Sciatic nerve (tissue), 2 donors: ENCODE measurements around the gene TLE6. TPM values are rescaled to one million over a fixed set of nuclear protein-coding genes. Genes with fewer than 3 reads are reported as not detected.
"Not testable (repeated sequence)": the region's sequence is repeated elsewhere in the genome, so short reads cannot be mapped to it uniquely, and the experiment has no call there.

Experiments used
- ATAC-seq: fragments of 200-7000 bp; cut with Tn5 transposase; one replicate; pipeline ENCODE4 v1.9.1; 2020; ENCODE audit warnings: mild to moderate bottlenecking, moderate library complexity
- DNase-seq: peaks from one replicate; pipeline ENCODE4 v3.0.0-alpha.2; 2020; ENCODE audit warnings: low spot score
- intact Hi-C: fragments of 100-400 bp; cut with DNase I; formaldehyde crosslinking; loops from one replicate; pipeline ENCODE4 v1.14.2; 2022
- total RNA-seq: library from RNA; stranded (reverse); fragmentation: NEBNext Ultra II Directional; extraction: Animal tissue kit (Norgen Biotek cat#: 25700); gene quantifications from one replicate; pipeline ENCODE4 v1.2.1, GENCODE V29; 2021
- donor health status: DM: no; HTN: no; CAD: no.
- donor health status: DM: no; HTN: no; CAD: no.

TLE6 gene
- total RNA-seq, 1 donor from 2014 or later, result 4.4 TPM

GRCh38 chr19:3036977-3037544 is 59.7 kb downstream of the TLE6 start:
- intact Hi-C loops, result loop anchor here (10.0 kb wide), 1 partner anchor 52 kb away; no protein-coding TSS in a partner anchor
- DNase-seq, ATAC-seq: not testable (repeated sequence)

DNA sequence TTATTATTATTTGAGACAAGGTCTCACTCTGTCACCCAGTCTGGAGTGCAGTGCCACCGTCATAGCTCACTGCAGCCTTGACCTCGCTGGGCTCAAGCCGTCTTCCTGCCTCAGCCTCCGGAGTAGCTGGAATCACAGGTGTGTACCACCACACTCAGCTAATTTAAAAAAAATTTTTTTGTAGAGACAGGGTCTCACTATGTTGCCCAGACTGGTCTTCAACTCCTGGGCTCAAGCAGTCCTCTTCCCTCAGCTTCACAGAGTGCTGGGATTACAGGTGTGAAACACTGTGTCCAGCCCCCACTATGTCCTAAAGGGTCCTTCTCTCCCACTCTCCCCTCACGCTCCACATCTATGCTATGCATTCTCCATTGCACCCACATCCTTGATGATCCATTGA is 60.9 kb downstream of the TLE6 start:
- intact Hi-C loops, result loop anchor here (10.0 kb wide), 1 partner anchor 53 kb away; no protein-coding TSS in a partner anchor
- no peak for DNase-seq
- no peak for ATAC-seq

DNA sequence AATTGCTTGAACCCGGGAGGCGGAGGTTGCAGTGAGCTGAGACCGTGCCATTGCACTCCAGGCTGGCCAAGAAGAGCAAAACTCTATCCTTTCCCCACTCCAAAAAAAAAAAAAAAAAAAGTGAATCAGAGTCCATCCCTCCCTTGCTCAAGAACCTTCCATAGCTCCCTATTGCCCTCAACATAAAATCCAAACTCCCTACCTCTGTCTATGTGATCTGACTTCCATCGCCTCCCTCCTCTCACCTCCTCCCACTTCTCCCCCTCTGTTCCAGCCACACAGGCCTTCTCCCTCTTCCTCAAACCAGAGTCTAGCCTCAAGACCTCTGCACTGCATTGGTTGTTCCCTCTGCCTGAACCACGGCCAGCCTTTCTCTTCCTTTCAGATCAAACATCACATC is 61.8 kb downstream of the TLE6 start:
- intact Hi-C loops, result loop anchor here (10.0 kb wide), 1 partner anchor 54 kb away; no protein-coding TSS in a partner anchor
- ATAC-seq (no peak), DNase-seq (no peak)

- DNase-seq (no peak), ATAC-seq (no peak)
- intact Hi-C loops, result loop anchor here (10.0 kb wide), 1 partner anchor 55 kb away; no protein-coding TSS in a partner anchor
These were observed 62.3 kb downstream of the TLE6 start for GRCh38 chr19:3039641-3040077.

DNA sequence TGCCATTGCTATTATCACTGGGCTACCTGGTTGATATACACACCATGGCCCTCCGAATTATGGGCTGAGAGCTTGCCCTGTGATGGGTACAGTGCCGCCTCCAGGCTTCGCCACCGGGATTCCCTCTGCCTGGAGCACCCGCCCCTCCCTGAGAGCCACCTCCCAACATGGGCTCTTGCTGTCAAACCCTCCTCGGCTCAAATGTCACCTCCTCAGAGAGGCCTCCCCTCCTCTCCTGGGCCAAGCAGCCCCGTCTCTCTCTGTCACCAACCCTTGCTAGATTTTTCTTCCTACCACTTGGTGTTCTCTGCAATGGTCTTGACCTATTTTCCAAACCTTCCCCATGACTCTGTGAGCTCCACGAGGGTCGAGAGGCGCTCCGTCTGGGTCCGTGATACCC is 64.0 kb downstream of the TLE6 start:
- ATAC-seq, result no peak
- no peak for DNase-seq
- intact Hi-C loops, result no loop called here

- DNase-seq (no peak), ATAC-seq (no peak)
- intact Hi-C loops, result no loop called here
These were observed 64.6 kb downstream of the TLE6 start for GRCh38 chr19:3041761-3042620.

GRCh38 chr19:3042621-3043267 is 65.4 kb downstream of the TLE6 start:
- intact Hi-C loops, result no loop called here
- ATAC-seq, result no peak
- no peak for DNase-seq

Other genes starting within 250 kb of the TLE6 start
- gene SLC39A3, start 237.5 kb upstream of the TLE6 start, total RNA-seq, result 11.7 TPM
- 38.5 TPM for gene SGTA, start 194.3 kb upstream of the TLE6 start, total RNA-seq
- 29.1 TPM for gene THOP1, start 192.1 kb upstream of the TLE6 start, total RNA-seq
- gene ZNF554, start 157.7 kb upstream of the TLE6 start, total RNA-seq, result 7.2 TPM
- gene ZNF555, start 136.1 kb upstream of the TLE6 start, total RNA-seq, result 10.3 TPM
- gene ZNF556, start 110.2 kb upstream of the TLE6 start, total RNA-seq, result 0.80 TPM
- 3.1 TPM for gene ZNF57, start 76.6 kb upstream of the TLE6 start, total RNA-seq
- gene ZNF77, start 32.6 kb upstream of the TLE6 start, total RNA-seq, result 6.1 TPM
- 232 TPM for gene TLE2, start 51.7 kb downstream of the TLE6 start, total RNA-seq
- gene TLE5, start 84.9 kb downstream of the TLE6 start, total RNA-seq, result 708 TPM
- 74.0 TPM for gene GNA11, start 116.8 kb downstream of the TLE6 start, total RNA-seq
- gene GNA15, start 158.5 kb downstream of the TLE6 start, total RNA-seq, result 9.5 TPM
- 3.1 TPM for gene S1PR4, start 201.2 kb downstream of the TLE6 start, total RNA-seq
- gene NCLN, start 208.4 kb downstream of the TLE6 start, total RNA-seq, result 25.4 TPM
- 0.18 TPM for gene CELF5, start 247.1 kb downstream of the TLE6 start, total RNA-seq